Astrocyte of the spinal cord (primary cell): ENCODE results near the gene TJP3.

Source experiments
- DNase-seq: peaks from one replicate; pipeline ENCODE4 v3.0.0; 2011; ENCODE audit warnings: low read depth, low spot score
- H3K4me3 ChIP-seq: 2 replicates; pipeline ENCODE4 v1.5.1; 2011; ENCODE audit warnings: low read depth, mild to moderate bottlenecking, low read length, moderate library complexity
- in situ Hi-C: cut with HindIII; loops from 2 replicates; pipeline ENCODE4 v1.10.0; 2017; ENCODE audit warnings: low sequenced_read_pairs
- TF ChIP-seq, protein P1 (sequence below): IDR thresholded peaks from 2 replicates; pipeline ENCODE4 v1.5.1; 2012; ENCODE audit warnings: low read depth, mild to moderate bottlenecking, low read length, inconsistent platforms

The TJP3 gene, protein sequence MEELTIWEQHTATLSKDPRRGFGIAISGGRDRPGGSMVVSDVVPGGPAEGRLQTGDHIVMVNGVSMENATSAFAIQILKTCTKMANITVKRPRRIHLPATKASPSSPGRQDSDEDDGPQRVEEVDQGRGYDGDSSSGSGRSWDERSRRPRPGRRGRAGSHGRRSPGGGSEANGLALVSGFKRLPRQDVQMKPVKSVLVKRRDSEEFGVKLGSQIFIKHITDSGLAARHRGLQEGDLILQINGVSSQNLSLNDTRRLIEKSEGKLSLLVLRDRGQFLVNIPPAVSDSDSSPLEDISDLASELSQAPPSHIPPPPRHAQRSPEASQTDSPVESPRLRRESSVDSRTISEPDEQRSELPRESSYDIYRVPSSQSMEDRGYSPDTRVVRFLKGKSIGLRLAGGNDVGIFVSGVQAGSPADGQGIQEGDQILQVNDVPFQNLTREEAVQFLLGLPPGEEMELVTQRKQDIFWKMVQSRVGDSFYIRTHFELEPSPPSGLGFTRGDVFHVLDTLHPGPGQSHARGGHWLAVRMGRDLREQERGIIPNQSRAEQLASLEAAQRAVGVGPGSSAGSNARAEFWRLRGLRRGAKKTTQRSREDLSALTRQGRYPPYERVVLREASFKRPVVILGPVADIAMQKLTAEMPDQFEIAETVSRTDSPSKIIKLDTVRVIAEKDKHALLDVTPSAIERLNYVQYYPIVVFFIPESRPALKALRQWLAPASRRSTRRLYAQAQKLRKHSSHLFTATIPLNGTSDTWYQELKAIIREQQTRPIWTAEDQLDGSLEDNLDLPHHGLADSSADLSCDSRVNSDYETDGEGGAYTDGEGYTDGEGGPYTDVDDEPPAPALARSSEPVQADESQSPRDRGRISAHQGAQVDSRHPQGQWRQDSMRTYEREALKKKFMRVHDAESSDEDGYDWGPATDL

GRCh38 chr19:3708207-3708931 lies at the start of gene TJP3:
Gene TJP3 (plus strand): TSS chr19:3708384. CDS start chr19:3728433, 20,049 bp downstream.
- DNase-seq: no peak
- TF ChIP-seq, protein P1, sequence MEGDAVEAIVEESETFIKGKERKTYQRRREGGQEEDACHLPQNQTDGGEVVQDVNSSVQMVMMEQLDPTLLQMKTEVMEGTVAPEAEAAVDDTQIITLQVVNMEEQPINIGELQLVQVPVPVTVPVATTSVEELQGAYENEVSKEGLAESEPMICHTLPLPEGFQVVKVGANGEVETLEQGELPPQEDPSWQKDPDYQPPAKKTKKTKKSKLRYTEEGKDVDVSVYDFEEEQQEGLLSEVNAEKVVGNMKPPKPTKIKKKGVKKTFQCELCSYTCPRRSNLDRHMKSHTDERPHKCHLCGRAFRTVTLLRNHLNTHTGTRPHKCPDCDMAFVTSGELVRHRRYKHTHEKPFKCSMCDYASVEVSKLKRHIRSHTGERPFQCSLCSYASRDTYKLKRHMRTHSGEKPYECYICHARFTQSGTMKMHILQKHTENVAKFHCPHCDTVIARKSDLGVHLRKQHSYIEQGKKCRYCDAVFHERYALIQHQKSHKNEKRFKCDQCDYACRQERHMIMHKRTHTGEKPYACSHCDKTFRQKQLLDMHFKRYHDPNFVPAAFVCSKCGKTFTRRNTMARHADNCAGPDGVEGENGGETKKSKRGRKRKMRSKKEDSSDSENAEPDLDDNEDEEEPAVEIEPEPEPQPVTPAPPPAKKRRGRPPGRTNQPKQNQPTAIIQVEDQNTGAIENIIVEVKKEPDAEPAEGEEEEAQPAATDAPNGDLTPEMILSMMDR: no peak
- in situ Hi-C loops: no loop called here
- H3K4me3 ChIP-seq: no peak within 1 kb of the TSS

- DNase-seq: no peak
- TF ChIP-seq, protein P1: no peak
- in situ Hi-C loops: no loop called here
- no peak overlapping the region for H3K4me3 ChIP-seq
These were observed 49.1 kb upstream of the TJP3 start for GRCh38 chr19:3658870-3659745.

DNA sequence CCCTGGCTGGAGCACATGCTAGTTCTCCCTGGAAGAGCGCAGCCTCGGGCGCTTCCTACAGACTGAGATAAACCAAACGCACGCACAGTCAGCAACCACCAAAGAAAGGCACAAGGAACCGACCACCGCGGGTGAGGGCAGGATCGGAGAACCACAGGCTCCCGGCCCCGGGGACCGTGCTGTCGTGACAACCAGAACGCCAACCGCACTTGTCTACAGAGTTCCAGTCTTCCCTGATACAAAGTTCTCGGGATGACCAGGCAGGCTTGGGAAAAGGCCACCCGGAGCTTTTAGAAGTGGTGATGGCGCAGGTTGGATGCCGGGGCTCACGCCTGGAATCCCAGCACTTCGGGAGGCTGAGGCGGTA lies 48.5 kb upstream of the TJP3 start:
- H3K4me3 ChIP-seq: no peak overlapping the region
- no peak for DNase-seq
- TF ChIP-seq, protein P1: no peak
- in situ Hi-C loops: no loop called here

- in situ Hi-C loops: no loop called here
- TF ChIP-seq, protein P1: no peak
- DNase-seq: no peak
These were observed 47.5 kb upstream of the TJP3 start for GRCh38 chr19:3660493-3661219.

DNA sequence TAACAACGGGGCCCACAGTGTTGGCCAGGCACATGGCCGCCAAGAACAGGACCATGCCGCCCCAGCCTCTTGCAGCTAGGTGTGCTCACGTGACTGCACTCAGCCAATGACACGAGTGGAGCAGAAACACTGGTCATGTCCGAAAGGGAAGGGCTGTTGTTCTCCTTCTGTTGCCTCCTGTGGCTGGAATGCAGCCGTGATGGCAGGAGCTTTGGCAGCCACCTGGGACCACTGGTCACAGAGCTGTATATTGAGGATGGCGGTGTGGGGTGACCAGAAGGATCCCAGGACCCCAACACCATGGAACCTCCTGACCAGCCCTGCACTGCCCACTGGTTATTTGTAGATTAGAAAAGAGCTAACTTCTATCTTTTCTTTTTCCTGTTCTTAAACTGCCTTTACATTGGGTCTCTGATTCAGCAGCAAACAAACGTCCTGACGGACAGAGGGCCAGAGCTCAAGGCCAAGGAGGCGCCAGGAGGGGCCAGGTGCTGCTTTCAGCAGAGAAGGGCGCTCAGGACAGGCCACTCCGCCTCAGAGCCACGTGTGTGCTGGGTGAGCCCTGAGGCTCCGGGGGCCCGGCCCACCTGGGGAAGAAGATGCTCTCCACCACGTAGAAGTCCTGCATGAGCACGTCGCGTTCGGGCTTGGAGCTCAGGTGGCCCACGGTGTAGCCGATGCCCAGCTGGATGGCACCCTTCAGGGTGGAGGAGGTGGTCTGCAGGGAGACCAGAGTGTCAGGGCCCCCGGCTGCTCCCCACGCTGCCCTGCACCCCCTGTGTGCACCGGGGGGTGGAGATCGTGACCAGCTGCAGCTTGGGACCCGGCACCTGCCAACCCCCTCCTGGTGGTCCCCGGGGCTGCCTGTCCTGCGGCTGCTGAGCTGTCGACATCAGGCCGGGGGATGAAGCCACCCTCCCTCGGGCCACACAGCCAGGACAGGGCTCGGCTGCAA lies 46.6 kb upstream of the TJP3 start:
- H3K4me3 ChIP-seq: no peak overlapping the region
- in situ Hi-C loops: no loop called here
- TF ChIP-seq, protein P1: no peak
- DNase-seq: no peak

More at GRCh38 chr19:3660493-3661219, 47.5 kb upstream of the TJP3 start:
- H3K4me3 ChIP-seq: no peak overlapping the region
